Coronary artery (tissue), 2 donors: ENCODE results near the gene GLDN.
A peak's percentile ranks its signal among the peaks of the same experiment; 100 is the strongest.

Experiments
- DNase-seq: peaks from one replicate; pipeline ENCODE4 v3.0.0-alpha.2; 2017; ENCODE audit warnings: low spot score
- H3K27ac ChIP-seq, 2 donors: fragments of 200-600 bp; sonication (generic); one replicate each; pipeline ENCODE4 v1.5.1; 2016 to 2019
- H3K4me3 ChIP-seq: fragments of 200-600 bp; sonication (generic); 2 replicates; pipeline ENCODE4 v1.5.1; 2016; ENCODE audit warnings: mild to moderate bottlenecking, moderate library complexity
- TF ChIP-seq, protein P1 (sequence below): fragments of 200-600 bp; sonication (generic); IDR thresholded peaks from one replicate; pipeline ENCODE4 v1.5.1; 2019; ENCODE audit warnings: antibody characterized with exemption

The GLDN gene

DNA sequence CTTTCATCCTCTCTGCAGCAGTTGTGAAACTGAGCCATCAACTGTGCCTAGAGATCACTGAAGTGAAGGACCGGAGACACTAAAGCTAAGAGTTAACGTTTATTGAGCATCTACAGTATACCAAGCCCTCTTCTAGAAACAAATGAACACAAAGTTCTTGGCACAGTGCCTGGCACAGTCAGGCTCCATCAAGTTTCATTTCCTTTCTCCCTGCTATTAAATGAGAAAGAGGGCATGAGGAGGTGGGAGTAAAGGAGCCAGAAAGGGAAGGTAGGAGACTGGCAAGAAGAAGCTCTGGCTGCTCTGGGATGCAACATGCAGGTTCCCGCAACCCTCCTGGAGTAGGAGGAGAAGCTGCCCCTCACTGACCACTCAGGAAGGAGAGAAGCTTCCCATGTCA is 33.6 kb upstream of the GLDN start:
- peak; percentile 50 for DNase-seq
- H3K27ac ChIP-seq = no peak overlapping the region
- H3K4me3 ChIP-seq = no peak overlapping the region
- TF ChIP-seq, protein P1, sequence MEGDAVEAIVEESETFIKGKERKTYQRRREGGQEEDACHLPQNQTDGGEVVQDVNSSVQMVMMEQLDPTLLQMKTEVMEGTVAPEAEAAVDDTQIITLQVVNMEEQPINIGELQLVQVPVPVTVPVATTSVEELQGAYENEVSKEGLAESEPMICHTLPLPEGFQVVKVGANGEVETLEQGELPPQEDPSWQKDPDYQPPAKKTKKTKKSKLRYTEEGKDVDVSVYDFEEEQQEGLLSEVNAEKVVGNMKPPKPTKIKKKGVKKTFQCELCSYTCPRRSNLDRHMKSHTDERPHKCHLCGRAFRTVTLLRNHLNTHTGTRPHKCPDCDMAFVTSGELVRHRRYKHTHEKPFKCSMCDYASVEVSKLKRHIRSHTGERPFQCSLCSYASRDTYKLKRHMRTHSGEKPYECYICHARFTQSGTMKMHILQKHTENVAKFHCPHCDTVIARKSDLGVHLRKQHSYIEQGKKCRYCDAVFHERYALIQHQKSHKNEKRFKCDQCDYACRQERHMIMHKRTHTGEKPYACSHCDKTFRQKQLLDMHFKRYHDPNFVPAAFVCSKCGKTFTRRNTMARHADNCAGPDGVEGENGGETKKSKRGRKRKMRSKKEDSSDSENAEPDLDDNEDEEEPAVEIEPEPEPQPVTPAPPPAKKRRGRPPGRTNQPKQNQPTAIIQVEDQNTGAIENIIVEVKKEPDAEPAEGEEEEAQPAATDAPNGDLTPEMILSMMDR = no peak

GRCh38 chr15:51310064-51310463 is 31.4 kb upstream of the GLDN start:
- peak overlapping the region; percentile 5 to 12 for H3K27ac ChIP-seq

DNA sequence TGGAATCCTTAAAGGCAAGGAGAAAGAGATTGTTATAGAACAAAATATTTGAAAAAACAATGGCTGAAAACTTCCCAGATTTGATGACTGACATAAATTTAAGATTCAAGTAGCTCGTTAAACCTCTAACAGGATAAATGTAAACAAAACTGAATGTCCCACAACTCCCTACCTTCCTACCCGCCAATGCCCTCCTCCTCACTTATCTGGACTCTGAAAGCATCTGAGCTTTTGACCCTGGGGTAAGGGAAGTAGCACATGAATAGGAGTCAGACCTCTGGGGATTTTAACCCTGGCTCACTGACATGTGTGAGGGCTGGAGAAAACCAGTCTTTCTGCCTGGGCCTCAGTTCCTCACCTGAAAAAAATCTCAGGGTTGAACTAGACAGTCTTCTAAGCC is 29.9 kb upstream of the GLDN start:
- DNase-seq = peak; percentile 14
- TF ChIP-seq, protein P1 = no peak
- no peak overlapping the region for H3K27ac ChIP-seq
- H3K4me3 ChIP-seq = no peak overlapping the region

More at GRCh38 chr15:51310064-51310463, 31.4 kb upstream of the GLDN start:
- no peak overlapping the region for H3K4me3 ChIP-seq
- DNase-seq = peak; percentile 36
- TF ChIP-seq, protein P1 = no peak

DNA sequence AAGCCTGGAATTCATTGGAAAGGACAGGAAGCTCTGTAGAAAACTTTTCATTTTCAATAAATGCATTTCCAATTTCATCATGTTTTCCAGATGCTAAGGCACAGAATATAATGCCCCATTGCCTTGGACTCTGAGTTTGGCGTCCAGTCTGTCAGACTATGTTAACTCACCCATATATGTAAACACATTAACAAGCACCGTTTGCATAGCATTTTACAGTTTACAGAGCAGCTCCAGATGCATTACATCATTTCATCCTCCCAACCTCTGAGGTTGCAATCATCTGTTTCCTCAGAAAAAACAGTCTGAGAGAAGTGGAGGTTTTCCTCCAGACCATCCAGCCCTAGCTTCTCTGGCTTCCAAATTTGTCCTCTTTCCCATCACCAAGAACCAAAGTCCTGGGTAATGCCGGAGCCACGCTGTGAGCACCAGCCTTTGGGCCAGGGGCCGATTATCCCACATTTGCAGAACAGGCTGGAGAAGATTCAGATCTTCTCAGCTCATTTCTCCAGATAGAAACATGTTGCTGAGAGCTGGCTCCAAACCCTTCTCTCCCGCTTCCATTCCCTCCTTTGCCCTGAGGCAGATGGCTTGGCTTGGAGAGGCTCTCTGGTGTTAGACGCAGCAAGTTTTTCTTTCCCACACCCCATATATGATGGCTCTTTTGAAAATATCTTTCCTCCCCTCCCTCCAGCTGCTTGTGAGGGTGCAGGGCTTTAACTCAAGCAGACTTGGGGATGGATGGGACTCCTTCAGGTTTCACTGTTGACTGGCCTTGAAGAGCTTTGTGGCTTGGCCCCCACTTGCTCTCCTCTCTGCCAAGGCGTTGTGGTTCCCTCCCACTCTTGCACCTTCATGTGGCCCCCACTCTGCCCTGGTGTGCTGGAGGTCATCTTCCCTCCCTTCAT is 29.0 kb upstream of the GLDN start:
- Histone ChIP-seq H3K27ac (peak overlapping the region in 1 of 2 donors; percentile 37), H3K4me3 (no peak overlapping the region)
- TF ChIP-seq, protein P1 = no peak
- peak; percentile 62 for DNase-seq

DNA sequence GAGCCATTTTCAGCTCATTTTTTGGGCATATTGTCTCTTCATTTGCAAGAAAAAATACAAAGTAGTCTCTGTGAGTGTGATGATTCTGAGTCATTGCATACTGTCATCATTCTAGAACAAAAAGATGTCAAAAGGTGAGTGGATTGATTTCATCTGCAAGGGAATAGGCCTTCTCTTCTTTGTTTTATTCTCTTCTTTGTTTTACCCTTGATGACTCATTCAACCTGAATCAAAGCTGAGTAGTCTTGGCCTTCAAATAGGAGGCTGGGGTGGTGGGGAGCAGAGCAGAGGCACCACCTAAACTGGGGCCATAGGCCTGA is 28.4 kb upstream of the GLDN start:
- DNase-seq = no peak
- peak overlapping the region in 1 of 2 donors; percentile 37 for H3K27ac ChIP-seq
- H3K4me3 ChIP-seq = no peak overlapping the region
- TF ChIP-seq, protein P1 = no peak

DNA sequence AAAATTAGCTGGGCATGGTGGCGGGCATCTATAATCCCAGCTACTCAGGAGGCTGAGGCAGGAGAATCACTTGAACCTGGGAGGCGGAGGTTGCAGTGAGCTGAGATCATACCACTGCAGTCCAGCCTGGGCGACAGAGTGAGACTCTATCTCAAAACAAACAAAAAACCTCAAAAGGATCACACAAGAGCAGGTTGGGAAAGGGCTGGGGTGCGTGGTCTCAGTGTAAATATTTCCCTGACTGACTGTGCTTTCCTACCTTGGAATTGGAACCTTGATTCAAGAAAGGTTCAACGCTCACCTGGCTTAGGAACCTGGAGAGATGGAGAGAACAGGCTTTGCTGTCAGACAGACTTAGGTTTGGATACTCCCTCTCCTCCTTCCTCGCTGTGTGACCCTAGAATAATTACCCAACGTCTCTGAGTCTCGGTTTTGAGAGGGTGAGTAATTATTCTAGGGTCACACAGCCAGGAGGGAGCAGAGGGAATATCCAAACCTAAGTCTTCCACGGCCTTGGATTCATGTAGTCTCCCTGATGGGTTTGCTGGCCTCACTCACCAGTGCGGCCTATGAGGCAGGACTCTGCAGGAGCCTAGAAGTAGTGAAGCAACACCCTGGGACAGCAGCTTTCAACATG is 27.7 kb upstream of the GLDN start:
- peak overlapping the region in 1 of 2 donors; percentile 7 for H3K27ac ChIP-seq
- no peak overlapping the region for H3K4me3 ChIP-seq
- TF ChIP-seq, protein P1 = no peak
- DNase-seq = peak; percentile 38
